Chondrocyte (in vitro differentiated cells): ENCODE results near the gene UBE3B. TPM values are rescaled to one million over a fixed set of nuclear protein-coding genes. Genes with fewer than 3 reads are reported as not detected.

Experiments
- DNase-seq: peaks from one replicate; pipeline ENCODE4 v3.0.0; 2021; ENCODE audit warnings: mixed read lengths, low spot score
- H3K27ac Mint-ChIP-seq: one replicate; pipeline ENCODE4 v1.8.0; 2021; ENCODE audit warnings: mild to moderate bottlenecking, moderate library complexity, mixed read lengths; ENCODE audit not compliant: unreplicated experiment
- H3K27me3 Mint-ChIP-seq: 2 replicates; pipeline ENCODE4 v1.8.0; 2021; ENCODE audit warnings: low read depth, mixed read lengths
- H3K36me3 Mint-ChIP-seq: 2 replicates; pipeline ENCODE4 v1.8.0; 2021; ENCODE audit warnings: low read depth, mixed read lengths
- H3K4me1 Mint-ChIP-seq: 2 replicates; pipeline ENCODE4 v1.8.0; 2021; ENCODE audit warnings: low read depth, mild to moderate bottlenecking, mixed read lengths
- H3K4me3 Mint-ChIP-seq: one replicate; pipeline ENCODE4 v1.8.0; 2021; ENCODE audit warnings: mild to moderate bottlenecking, moderate library complexity, mixed read lengths; ENCODE audit not compliant: unreplicated experiment
- H3K9me3 Mint-ChIP-seq: 2 replicates; pipeline ENCODE4 v1.8.0; 2021; ENCODE audit warnings: low read depth, mixed read lengths
- total RNA-seq: library from RNA; stranded (reverse); gene quantifications from 3 replicates; pipeline ENCODE4 v1.2.1, GENCODE V29; 2021
- TF ChIP-seq, protein P1 (sequence below): fragments of 200-600 bp; sonication (generic); IDR thresholded peaks from 2 replicates; pipeline ENCODE4 v1.5.0; 2021; ENCODE audit warnings: antibody characterized with exemption, mild to moderate bottlenecking, moderate library complexity

UBE3B gene
- total RNA-seq, 1 donor from 2014 or later: 32.9 TPM

DNA sequence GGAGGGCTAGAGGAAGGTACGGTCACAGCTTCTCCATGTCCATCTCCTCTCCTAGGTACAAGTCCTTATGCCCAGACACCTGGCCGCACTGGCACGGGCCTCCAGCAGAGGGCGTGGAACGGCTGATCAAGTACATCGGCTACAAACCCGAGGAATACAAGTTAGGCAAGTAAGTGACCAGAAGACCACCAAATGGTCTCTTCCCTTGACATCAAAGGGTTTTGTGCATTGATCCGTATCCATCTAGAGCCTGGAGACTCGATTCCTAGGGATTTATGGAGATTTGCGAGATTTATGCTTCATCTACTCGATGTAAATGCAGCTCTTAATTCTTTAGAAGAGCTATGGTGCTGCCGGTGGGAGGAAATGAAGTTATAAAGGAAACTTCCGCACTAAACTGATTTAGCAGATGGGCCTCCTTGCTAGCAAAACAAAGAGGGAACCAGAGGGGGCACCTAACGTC is 44.6 kb upstream of the UBE3B start:
- no peaks in the 10 kb centered on the region for H3K9me3 Mint-ChIP-seq
- H3K36me3 Mint-ChIP-seq: no peaks in the 10 kb centered on the region
- H3K4me1 Mint-ChIP-seq: no peaks in the 10 kb centered on the region
- peak; percentile 94 for DNase-seq
- TF ChIP-seq, protein P1, sequence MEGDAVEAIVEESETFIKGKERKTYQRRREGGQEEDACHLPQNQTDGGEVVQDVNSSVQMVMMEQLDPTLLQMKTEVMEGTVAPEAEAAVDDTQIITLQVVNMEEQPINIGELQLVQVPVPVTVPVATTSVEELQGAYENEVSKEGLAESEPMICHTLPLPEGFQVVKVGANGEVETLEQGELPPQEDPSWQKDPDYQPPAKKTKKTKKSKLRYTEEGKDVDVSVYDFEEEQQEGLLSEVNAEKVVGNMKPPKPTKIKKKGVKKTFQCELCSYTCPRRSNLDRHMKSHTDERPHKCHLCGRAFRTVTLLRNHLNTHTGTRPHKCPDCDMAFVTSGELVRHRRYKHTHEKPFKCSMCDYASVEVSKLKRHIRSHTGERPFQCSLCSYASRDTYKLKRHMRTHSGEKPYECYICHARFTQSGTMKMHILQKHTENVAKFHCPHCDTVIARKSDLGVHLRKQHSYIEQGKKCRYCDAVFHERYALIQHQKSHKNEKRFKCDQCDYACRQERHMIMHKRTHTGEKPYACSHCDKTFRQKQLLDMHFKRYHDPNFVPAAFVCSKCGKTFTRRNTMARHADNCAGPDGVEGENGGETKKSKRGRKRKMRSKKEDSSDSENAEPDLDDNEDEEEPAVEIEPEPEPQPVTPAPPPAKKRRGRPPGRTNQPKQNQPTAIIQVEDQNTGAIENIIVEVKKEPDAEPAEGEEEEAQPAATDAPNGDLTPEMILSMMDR: peak; percentile 88
- H3K4me3 Mint-ChIP-seq: no peak overlapping the region
- no peak overlapping the region for H3K27ac Mint-ChIP-seq
- no peaks in the 10 kb centered on the region for H3K27me3 Mint-ChIP-seq

DNA sequence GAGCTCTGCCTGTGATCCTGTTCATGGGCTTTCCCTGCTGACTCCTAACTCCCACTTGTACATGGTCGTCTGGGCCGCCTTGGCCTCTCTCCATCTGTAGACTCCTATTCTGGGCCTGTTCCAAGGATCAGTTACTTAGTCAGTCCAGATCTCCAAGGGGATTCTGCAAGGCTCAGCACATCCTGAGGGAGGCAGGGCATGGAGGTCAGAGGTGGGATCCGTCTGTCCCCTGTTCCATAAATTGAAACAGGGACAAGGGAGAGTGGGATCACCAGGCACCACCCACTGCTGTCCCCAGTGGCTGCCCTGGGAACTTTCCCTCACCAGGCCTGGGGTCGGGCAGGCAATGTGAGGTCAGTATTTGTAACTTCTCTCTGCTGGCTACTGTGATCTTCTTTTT is 43.8 kb upstream of the UBE3B start:
- no peaks in the 10 kb centered on the region for H3K4me1 Mint-ChIP-seq
- H3K27ac Mint-ChIP-seq: no peak overlapping the region
- no peaks in the 10 kb centered on the region for H3K9me3 Mint-ChIP-seq
- no peaks in the 10 kb centered on the region for H3K27me3 Mint-ChIP-seq
- TF ChIP-seq, protein P1: peak; percentile 40
- H3K36me3 Mint-ChIP-seq: peaks cover 2% of the 10 kb centered on the region
- H3K4me3 Mint-ChIP-seq: no peak overlapping the region
- DNase-seq: no peak

DNA sequence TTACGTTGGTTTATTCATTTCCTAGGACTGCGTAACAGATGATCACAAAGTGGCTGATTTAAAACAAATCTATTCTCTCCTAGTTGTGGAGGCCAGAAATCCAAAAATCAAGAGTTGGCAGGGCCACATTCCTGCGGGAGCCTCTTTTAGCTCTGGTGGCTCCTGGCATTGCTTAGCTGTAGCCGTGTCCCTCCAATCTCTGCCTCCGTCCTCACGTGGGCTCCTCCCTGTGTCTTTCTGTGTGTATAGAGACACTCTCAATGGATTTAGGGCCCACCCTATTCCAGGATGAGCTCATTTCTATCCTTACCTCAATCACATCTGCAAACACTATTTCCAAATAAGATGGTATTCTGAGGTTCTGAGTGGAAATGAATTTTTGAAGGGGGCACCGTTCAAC is 42.9 kb upstream of the UBE3B start:
- TF ChIP-seq, protein P1: no peak
- no peaks in the 10 kb centered on the region for H3K9me3 Mint-ChIP-seq
- no peak for DNase-seq
- H3K36me3 Mint-ChIP-seq: peaks cover 2% of the 10 kb centered on the region
- no peaks in the 10 kb centered on the region for H3K27me3 Mint-ChIP-seq
- no peak overlapping the region for H3K4me3 Mint-ChIP-seq
- no peak overlapping the region for H3K27ac Mint-ChIP-seq
- no peaks in the 10 kb centered on the region for H3K4me1 Mint-ChIP-seq

DNA sequence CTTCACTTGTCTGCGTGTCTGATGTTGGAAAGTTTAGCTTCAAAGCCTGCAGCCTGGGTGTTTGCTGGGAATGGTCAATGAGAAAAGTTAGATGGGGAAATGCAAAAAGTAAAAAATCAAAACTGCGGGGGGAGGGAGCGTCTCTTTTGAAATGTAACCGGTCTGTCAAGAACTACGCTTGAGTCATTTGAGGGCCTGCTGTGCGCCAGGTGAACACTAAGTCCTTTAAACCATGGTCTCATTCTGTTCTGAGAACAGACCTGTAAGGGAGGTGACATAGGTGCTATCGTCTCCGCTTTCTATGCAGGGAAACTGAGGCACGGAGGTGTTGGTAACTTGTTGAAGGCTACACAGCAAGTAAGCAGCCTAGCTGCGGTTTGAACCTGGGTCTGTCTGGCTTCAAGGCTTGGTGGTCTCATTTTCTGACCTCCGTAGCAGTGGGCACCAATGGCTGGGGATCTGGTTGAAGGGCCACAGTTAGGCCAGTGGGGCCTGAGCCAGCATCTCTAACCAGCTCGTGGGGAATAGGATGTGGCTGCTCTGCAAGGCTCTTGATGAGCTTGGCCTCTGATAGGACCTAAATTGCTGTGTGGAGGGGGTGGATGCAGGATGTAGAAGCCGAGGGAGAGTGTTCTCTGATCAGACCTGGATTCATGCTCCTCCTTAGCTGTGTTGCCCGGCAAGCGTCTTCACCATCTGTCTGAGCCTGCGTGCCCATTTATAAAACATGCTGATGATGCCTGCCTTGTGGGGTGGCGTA is 41.8 kb upstream of the UBE3B start:
- H3K4me3 Mint-ChIP-seq: no peak overlapping the region

DNA sequence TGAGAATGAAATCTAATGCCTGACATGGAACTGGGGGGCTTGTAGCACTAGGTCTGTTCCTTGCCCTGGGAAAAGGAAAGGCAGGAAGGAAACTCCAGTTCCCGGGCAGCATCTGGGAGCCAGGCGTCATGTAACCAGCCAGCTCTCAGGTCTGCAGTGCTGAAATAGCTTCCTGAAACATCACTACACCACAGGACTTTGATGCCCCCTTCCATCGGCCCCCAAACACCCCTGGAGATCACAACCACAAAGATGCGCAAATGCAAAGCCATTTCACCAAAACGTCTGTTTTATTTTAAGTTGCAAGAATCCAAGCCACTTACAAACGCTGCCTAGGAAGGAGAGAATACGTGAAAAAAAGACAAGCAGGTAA is 41.3 kb upstream of the UBE3B start:
- Mint-ChIP-seq H3K27me3 (no peaks in the 10 kb centered on the region), H3K9me3 (no peaks in the 10 kb centered on the region), H3K36me3 (peaks cover 5% of the 10 kb centered on the region), H3K27ac (no peak overlapping the region), H3K4me1 (no peaks in the 10 kb centered on the region), H3K4me3 (no peak overlapping the region)
- TF ChIP-seq, protein P1: no peak
- no peak for DNase-seq

More for the DNA sequence above, 41.8 kb upstream of the UBE3B start:
- TF ChIP-seq, protein P1: no peak
- Mint-ChIP-seq H3K27me3 (no peaks in the 10 kb centered on the region), H3K4me1 (no peaks in the 10 kb centered on the region), H3K9me3 (no peaks in the 10 kb centered on the region), H3K27ac (no peak overlapping the region), H3K36me3 (peaks cover 5% of the 10 kb centered on the region)
- DNase-seq: no peak
